H1 (cell line): Measurements from ENCODE around the gene CFDP1. TPM values are rescaled to one million over a fixed set of nuclear protein-coding genes. Genes with fewer than 3 reads are reported as not detected.

ENCODE experiments used
- CTCF ChIA-PET: fragments of 300-600 bp; sonication (Branson Sonifier 250); formaldehyde crosslinking; loops from one replicate; lab custom pipeline; 2021; ENCODE audit not compliant: partially characterized antibody; lab: Charles Lee
- POLR2A ChIA-PET: fragments of 300-600 bp; sonication (Branson Sonifier 250); formaldehyde crosslinking; loops from one replicate; lab custom pipeline; 2021; ENCODE audit warnings: inconsistent platforms; ENCODE audit not compliant: partially characterized antibody; lab: Charles Lee
- DNase-seq, 2 experiments: peaks; one replicate each; pipeline versions ENCODE4 v3.0.0 to v3.0.0-alpha.2; 2010 to 2022; ENCODE audit warnings: low spot score in 2 of 2, low read depth in 1 of 2, mixed read lengths in 1 of 2
- FAIRE-seq: peaks from 2 replicates; lab custom pipeline; 2011; peaks lifted over from hg19 to GRCh38; lab: Jason Lieb, UNC
- H2AFZ ChIP-seq: 2 replicates; pipeline ENCODE4 v1.8.1; 2012; ENCODE audit warnings: low read length, inconsistent platforms
- H2AK5ac ChIP-seq: 2 replicates; pipeline ENCODE4 v1.6.1; 2013; ENCODE audit warnings: low read depth, low read length
- H2BK120ac ChIP-seq: replicated peaks from 2 replicates; pipeline ENCODE3; 2013; ENCODE audit warnings: low read depth, low read length, inconsistent platforms
- H2BK12ac ChIP-seq: 2 replicates; pipeline ENCODE4 v1.6.1; 2013; ENCODE audit warnings: low read depth, low read length
- H2BK15ac ChIP-seq: 2 replicates; pipeline ENCODE4 v1.6.1; 2013; ENCODE audit warnings: low read length
- H2BK20ac ChIP-seq: 2 replicates; pipeline ENCODE4 v1.6.1; 2013; ENCODE audit warnings: low read length
- H2BK5ac ChIP-seq: 2 replicates; pipeline ENCODE4 v1.6.1; 2013; ENCODE audit warnings: low read depth, low read length
- H3K14ac ChIP-seq: 2 replicates; pipeline ENCODE4 v1.6.1; 2013; ENCODE audit warnings: inconsistent platforms; ENCODE audit not compliant: insufficient read length
- H3K18ac ChIP-seq: 2 replicates; pipeline ENCODE4 v1.6.1; 2013; ENCODE audit warnings: low read length; ENCODE audit errors: extremely low read depth
- H3K23ac ChIP-seq: 2 replicates; pipeline ENCODE4 v1.6.1; 2013; ENCODE audit warnings: inconsistent platforms; ENCODE audit not compliant: insufficient read length
- H3K23me2 ChIP-seq: 2 replicates; pipeline ENCODE4 v1.6.1; 2013; ENCODE audit warnings: low read depth, low read length
- H3K27ac ChIP-seq: 2 replicates; pipeline ENCODE4 v1.6.1; 2011; ENCODE audit warnings: low read depth, low read length, inconsistent platforms
- H3K27me3 ChIP-seq, 4 experiments: replicated peaks in 1 of 4; 1 replicate in 1 of 4; 2 replicates in 3 of 4; pipeline versions ENCODE4 v1.6.1 to v1.8.1; 2011 to 2013; ENCODE audit warnings: low read length in 3 of 4, mild to moderate bottlenecking in 3 of 4, inconsistent platforms in 2 of 4, mixed read lengths in 2 of 4, moderate library complexity in 1 of 4; ENCODE audit not compliant: control insufficient read depth in 3 of 4, insufficient read depth in 3 of 4; ENCODE audit errors: extremely low read depth in 1 of 4
- H3K36me3 ChIP-seq, 4 experiments: 2 replicates each; pipeline versions ENCODE4 v1.6.1 to v1.8.1; 2011 to 2013; ENCODE audit warnings: mild to moderate bottlenecking in 4 of 4, low read length in 3 of 4, moderate library complexity in 2 of 4, control low read depth in 1 of 4, inconsistent platforms in 1 of 4; ENCODE audit not compliant: insufficient read depth in 4 of 4, control insufficient read depth in 2 of 4
- H3K4ac ChIP-seq: replicated peaks from 2 replicates; pipeline ENCODE3; 2013; ENCODE audit warnings: low read length, low read depth, mixed read lengths, inconsistent platforms; ENCODE audit not compliant: insufficient read length
- H3K4me1 ChIP-seq, 4 experiments: replicated peaks in 1 of 4; 1 replicate in 1 of 4; 2 replicates in 3 of 4; pipeline versions ENCODE4 v1.6.1 to v1.8.1; 2011 to 2013; ENCODE audit warnings: low read length in 3 of 4, inconsistent platforms in 2 of 4, mixed read lengths in 1 of 4; ENCODE audit not compliant: insufficient read depth in 4 of 4, control insufficient read depth in 3 of 4
- H3K4me2 ChIP-seq, 2 experiments: 2 replicates each; pipeline versions ENCODE4 v1.6.1 to v1.8.1; 2011 to 2013; ENCODE audit warnings: low read depth in 2 of 2, low read length in 2 of 2, control low read depth in 1 of 2, inconsistent platforms in 1 of 2, mild to moderate bottlenecking in 1 of 2; ENCODE audit not compliant: insufficient read depth in 1 of 2
- H3K4me3 ChIP-seq, 4 experiments: fragments of 200-600, 300-600 bp in 1 of 4; sonication (generic), shearing (Covaris generic), sonication (Bioruptor Twin) in 1 of 4; 2 replicates each; pipeline versions ENCODE4 v1.5.1 to v1.8.1; 2011 to 2016; ENCODE audit warnings: low read length in 4 of 4, low read depth in 3 of 4, control low read depth in 2 of 4, inconsistent platforms in 2 of 4, mild to moderate bottlenecking in 2 of 4, mixed read lengths in 1 of 4, moderate library complexity in 1 of 4; ENCODE audit not compliant: insufficient read depth in 2 of 4; ENCODE audit errors: extremely low read depth in 1 of 4
- H3K56ac ChIP-seq: replicated peaks from 2 replicates; pipeline ENCODE3; 2013; ENCODE audit warnings: low read depth, mild to moderate bottlenecking, mixed read lengths, low read length, inconsistent platforms; ENCODE audit not compliant: insufficient read length
- H3K79me1 ChIP-seq: 2 replicates; pipeline ENCODE4 v1.6.1; 2013; ENCODE audit warnings: low read depth, low read length, control low read depth
- H3K79me2 ChIP-seq, 2 experiments: 2 replicates each; pipeline versions ENCODE4 v1.6.1 to v1.8.1; 2012 to 2013; ENCODE audit warnings: low read length in 2 of 2, mild to moderate bottlenecking in 2 of 2, inconsistent platforms in 1 of 2; ENCODE audit not compliant: insufficient read depth in 2 of 2, control insufficient read depth in 1 of 2
- H3K9ac ChIP-seq, 4 experiments: replicated peaks in 1 of 4; 1 replicate in 1 of 4; 2 replicates in 3 of 4; pipeline versions ENCODE4 v1.6.1 to v1.8.1; 2011 to 2013; ENCODE audit warnings: low read depth in 3 of 4, low read length in 3 of 4, control low read depth in 2 of 4, mild to moderate bottlenecking in 2 of 4, moderate library complexity in 2 of 4, inconsistent platforms in 1 of 4; ENCODE audit errors: extremely low read depth in 1 of 4
- H3K9me3 ChIP-seq, 2 experiments: 2 replicates each; pipeline versions ENCODE4 v1.6.1 to v1.8.1; 2012 to 2013; ENCODE audit warnings: mild to moderate bottlenecking in 2 of 2, moderate library complexity in 2 of 2, control low read depth in 1 of 2, inconsistent platforms in 1 of 2, low read depth in 1 of 2, low read length in 1 of 2, mixed read lengths in 1 of 2; ENCODE audit not compliant: insufficient read depth in 2 of 2
- H4K20me1 ChIP-seq, 2 experiments: replicated peaks in 1 of 2; 2 replicates each; pipeline versions ENCODE3 to v1.8.1; 2011 to 2013; ENCODE audit warnings: inconsistent platforms in 2 of 2, low read length in 2 of 2, mild to moderate bottlenecking in 1 of 2; ENCODE audit not compliant: insufficient read depth in 2 of 2, control insufficient read depth in 1 of 2
- H4K5ac ChIP-seq: 2 replicates; pipeline ENCODE4 v1.6.1; 2013; ENCODE audit warnings: low read length, low read depth, mixed read lengths, inconsistent platforms; ENCODE audit not compliant: insufficient read length
- H4K8ac ChIP-seq: 2 replicates; pipeline ENCODE4 v1.8.0; 2013; ENCODE audit warnings: mild to moderate bottlenecking, moderate library complexity, low read length, inconsistent platforms; ENCODE audit not compliant: insufficient read depth; ENCODE audit errors: extremely low read depth
- H4K91ac ChIP-seq: replicated peaks from 2 replicates; pipeline ENCODE3; 2013; ENCODE audit warnings: low read length, mixed read lengths, inconsistent platforms; ENCODE audit not compliant: insufficient read length
- JUND ChIP-seq: IDR thresholded peaks from 2 replicates; pipeline ENCODE4 v1.6.1; 2011; ENCODE audit warnings: mild to moderate bottlenecking, improper control_type of control experiment, low read length
- SIX5 ChIP-seq: IDR thresholded peaks from 2 replicates; pipeline ENCODE4 v1.6.1; 2011; ENCODE audit warnings: mild to moderate bottlenecking, low read depth, low read length
- WGBS, 2 experiments: shearing (Covaris generic) in 1 of 2; methylation state at CpG; one replicate each; pipeline versions ENCODE4 v1.1.6 to v1.1.7; 2013 to 2015; ENCODE audit warnings: low lambda C conversion rate in 2 of 2, mixed read lengths in 2 of 2, inconsistent platforms in 1 of 2, low coverage in 1 of 2, missing lambda C conversion rate in 1 of 2; ENCODE audit not compliant: insufficient replicate concordance in 2 of 2, insufficient coverage in 1 of 2, insufficient read length in 1 of 2; ENCODE audit errors: extremely low coverage in 1 of 2, missing lambda C conversion rate in 1 of 2; 5-methylcytosine and 5-hydroxymethylcytosine counted together
- polyA plus RNA-seq, 7 experiments: library from polyadenylated mRNA; depleted of rRNA in 3 of 7; stranded (reverse) in 5 of 7; unstranded in 2 of 7; fragments of >200 nt in 5 of 7; fragments of 200-250 nt in 2 of 7; gene quantifications; 1 replicate in 5 of 7; 2 replicates in 1 of 7; 4 replicates in 1 of 7; pipeline versions ENCODE4 v1.2.1 to v1.2.3, GENCODE V29; 2011 to 2013; ENCODE audit warnings: missing spikeins in 2 of 7, mixed read lengths in 2 of 7
- total RNA-seq: library from RNA; stranded (reverse); fragmentation: NEBNext Ultra II Directional; extraction: Animal tissue kit (Norgen Biotek cat#: 25700); gene quantifications from 2 replicates; pipeline ENCODE4 v1.2.1, GENCODE V29; 2021

Gene CFDP1
- total and polyA plus RNA-seq, 2 of the 8 experiments (the other 6 are each of a cell fraction or from before 2014, with no cell fraction given): 25.5 to 77.3 TPM

GRCh38 chr16:75267631-75268264 is 165.6 kb downstream of the CFDP1 start:
- TF ChIP-seq JUND (0 out of 2 replicates have a peak, but pooled peaks have one; percentile 34), SIX5 (no peak)
- WGBS, 2 experiments: 83% methylated on average over 7 of the region's 10 CpGs; no CpG with 5 or more reads in 1 of the 2 experiments
- Histone ChIP-seq H3K27ac (no peak overlapping the region), H3K9ac (no peak overlapping the region), H3K4me1 (peaks cover 0 to 19% (median 16%) of the 10 kb centered on the region in 4 experiments; a peak in 6 of 7 replicates), H2BK120ac (no peak overlapping the region), H2BK5ac (no peak overlapping the region), H3K79me1 (peaks cover 15% of the 10 kb centered on the region), H3K79me2 (peaks cover 0 to 28% of the 10 kb centered on the region in 2 experiments; a peak in 2 of 4 replicates), H3K14ac (no peak overlapping the region), H2AK5ac (no peak overlapping the region), H3K4me3 (no peak overlapping the region), H2BK12ac (no peak overlapping the region), H3K9me3 (no peaks in the 10 kb centered on the region), H4K5ac (no peak overlapping the region), H3K4ac (no peak overlapping the region), H4K91ac (no peak overlapping the region), H3K4me2 (no peak overlapping the region), H4K8ac (no peak overlapping the region), H3K36me3 (no peaks in the 10 kb centered on the region), H3K56ac (no peak overlapping the region), H2BK20ac (no peak overlapping the region), H3K27me3 (no peaks in the 10 kb centered on the region), H3K23me2 (peaks cover 11% of the 10 kb centered on the region; the same call in 1 of the 2 replicates), H2BK15ac (no peak overlapping the region), H3K23ac (no peak overlapping the region), H2AFZ (no peak overlapping the region), H4K20me1 (peaks cover 10 to 15% of the 10 kb centered on the region in 2 experiments), H3K18ac (no peak overlapping the region; the same call in 1 of the 2 replicates)
- POLR2A ChIA-PET: interaction anchor here (0.6 to 9.2 kb wide), 10 partner anchors 8 to 205 kb away, joined by 3 to 158 read pairs (median 3); partner anchors contain the start of gene BCAR1
- CTCF ChIA-PET: interaction anchor here (0.8 to 3.5 kb wide), 7 partner anchors 11 to 69 kb away, joined by 3 to 20 read pairs (median 3); no protein-coding TSS in a partner anchor
- FAIRE-seq (no peak), DNase-seq (no peak)
